Natural killer cell (primary cell): ENCODE results near the gene FXN. TPM values are rescaled to one million over a fixed set of nuclear protein-coding genes. Genes with fewer than 3 reads are reported as not detected.

ENCODE experiments used
- ATAC-seq, 3 donors: fragments of 150-1000 bp in 2 of 3; fragments of 200-7000 bp in 1 of 3; cut with Tn5 transposase; 1 replicate in 1 of 3; 2 replicates in 2 of 3; pipeline ENCODE4 v1.10.0; 2021; ENCODE audit warnings: mild to moderate bottlenecking in 2 of 3, moderate library complexity in 2 of 3
- DNase-seq, 2 donors: peaks; one replicate each; pipeline versions ENCODE4 v3.0.0 to v3.0.0-alpha.2; 2013 to 2021; ENCODE audit warnings: mixed read lengths in 1 of 2
- H3K27ac ChIP-seq: one replicate; pipeline ENCODE4 v1.5.1; 2013; ENCODE audit warnings: mild to moderate bottlenecking, low read length
- H3K27me3 ChIP-seq: one replicate; pipeline ENCODE4 v1.6.1; 2013; ENCODE audit warnings: low read length; ENCODE audit not compliant: control insufficient read depth, insufficient read depth
- H3K36me3 ChIP-seq: one replicate; pipeline ENCODE4 v1.6.1; 2013; ENCODE audit warnings: low read length; ENCODE audit not compliant: control insufficient read depth, insufficient read depth
- H3K4me1 ChIP-seq: one replicate; pipeline ENCODE4 v1.6.1; 2013; ENCODE audit warnings: low read length; ENCODE audit not compliant: control insufficient read depth, insufficient read depth
- H3K4me3 ChIP-seq: one replicate; pipeline ENCODE4 v1.5.1; 2013; ENCODE audit warnings: low read length
- H3K9me3 ChIP-seq: one replicate; pipeline ENCODE4 v1.6.1; 2013; ENCODE audit warnings: low read length; ENCODE audit not compliant: control insufficient read depth, insufficient read depth
- H3K27ac Mint-ChIP-seq, 2 donors: one replicate each; pipeline ENCODE4 v1.8.0; 2022; ENCODE audit warnings: mild to moderate bottlenecking in 2 of 2, mixed read lengths in 2 of 2, moderate library complexity in 1 of 2
- H3K27me3 Mint-ChIP-seq, 2 donors: one replicate each; pipeline ENCODE4 v1.8.0; 2022; ENCODE audit warnings: low read depth in 2 of 2, mixed read lengths in 2 of 2
- H3K36me3 Mint-ChIP-seq: one replicate; pipeline ENCODE4 v1.8.0; 2022; ENCODE audit warnings: mixed read lengths
- H3K4me1 Mint-ChIP-seq, 2 donors: one replicate each; pipeline ENCODE4 v1.8.0; 2022; ENCODE audit warnings: mixed read lengths in 2 of 2
- H3K4me3 Mint-ChIP-seq: one replicate; pipeline ENCODE4 v1.8.0; 2022; ENCODE audit warnings: mild to moderate bottlenecking, moderate library complexity, mixed read lengths
- H3K9me3 Mint-ChIP-seq, 2 donors: one replicate each; pipeline ENCODE4 v1.8.0; 2022; ENCODE audit warnings: mixed read lengths in 2 of 2
- CTCF ChIP-seq: fragments of 200-600 bp; IDR thresholded peaks from one replicate; pipeline ENCODE4 v1.8.0; 2022; ENCODE audit warnings: antibody characterized with exemption
- WGBS: methylation state at CpG from one replicate; pipeline ENCODE4 v1.1.7; 2013; ENCODE audit warnings: missing lambda C conversion rate; ENCODE audit not compliant: insufficient coverage; 5-methylcytosine and 5-hydroxymethylcytosine counted together
- intact Hi-C: fragments of 100-400 bp; cut with micrococcal nuclease; formaldehyde crosslinking; loops from one replicate; pipeline ENCODE4 v1.14.2; 2022
- total RNA-seq, 4 donors: library from RNA; stranded (reverse); fragments of 120-200 nt in 1 of 4; gene quantifications; one replicate each; pipeline versions ENCODE4 v1.2.3 to v1.2.4, GENCODE V29; 2013 to 2022

Gene FXN
- total RNA-seq, 3 donors from 2014 or later (not counting 1 experiment from before 2014, with no cell fraction given), result 11.5 to 19.4 (median 18.9) TPM

- no peaks in the 10 kb centered on the region for H3K27me3 Mint-ChIP-seq
- H3K4me3 Mint-ChIP-seq, result no peak overlapping the region
- Histone ChIP-seq H3K4me3 (no peak overlapping the region), H3K4me1 (no peaks in the 10 kb centered on the region), H3K27ac (no peak overlapping the region), H3K36me3 (no peaks in the 10 kb centered on the region), H3K27me3 (no peaks in the 10 kb centered on the region), H3K9me3 (no peaks in the 10 kb centered on the region)
- ATAC-seq (no peak), DNase-seq (no peak)
- no peak overlapping the region for H3K27ac Mint-ChIP-seq
- no peak for TF ChIP-seq CTCF
- 96% methylated on average over 3 of the region's 4 CpGs for WGBS
- intact Hi-C loops, result no loop called here
- H3K36me3 Mint-ChIP-seq, result no peaks in the 10 kb centered on the region
- no peaks in the 10 kb centered on the region for H3K4me1 Mint-ChIP-seq
- H3K9me3 Mint-ChIP-seq, result no peaks in the 10 kb centered on the region
Measured at GRCh38 chr9:69132361-69132760, 96.8 kb downstream of the FXN start.

- Histone ChIP-seq H3K4me3 (no peak overlapping the region), H3K4me1 (no peaks in the 10 kb centered on the region), H3K27me3 (no peaks in the 10 kb centered on the region), H3K9me3 (no peaks in the 10 kb centered on the region), H3K36me3 (no peaks in the 10 kb centered on the region), H3K27ac (no peak overlapping the region)
- ATAC-seq (no peak), DNase-seq (no peak)
- intact Hi-C loops, result no loop called here
- WGBS, result 80% methylated on average over 6 of the region's 6 CpGs
- Mint-ChIP-seq H3K4me1 (no peaks in the 10 kb centered on the region), H3K4me3 (no peak overlapping the region), H3K9me3 (no peaks in the 10 kb centered on the region), H3K27ac (no peak overlapping the region), H3K27me3 (no peaks in the 10 kb centered on the region), H3K36me3 (no peaks in the 10 kb centered on the region)
- no peak for TF ChIP-seq CTCF
Measured at GRCh38 chr9:69134412-69134811, 98.9 kb downstream of the FXN start.

GRCh38 chr9:69136185-69136584, 100.6 kb downstream of the FXN start:
- ATAC-seq, result no peak
- no peaks in the 10 kb centered on the region for H3K36me3 ChIP-seq
- no peak overlapping the region for H3K27ac ChIP-seq
- Mint-ChIP-seq H3K4me1 (no peaks in the 10 kb centered on the region), H3K36me3 (no peaks in the 10 kb centered on the region), H3K9me3 (no peaks in the 10 kb centered on the region), H3K27ac (no peak overlapping the region), H3K4me3 (no peak overlapping the region), H3K27me3 (no peaks in the 10 kb centered on the region)
- 86% methylated on average over 2 of the region's 2 CpGs for WGBS
- intact Hi-C loops, result no loop called here
- H3K9me3 ChIP-seq, result no peaks in the 10 kb centered on the region
- no peak for TF ChIP-seq CTCF
- H3K27me3 ChIP-seq, result no peaks in the 10 kb centered on the region
- DNase-seq, result no peak
- no peaks in the 10 kb centered on the region for H3K4me1 ChIP-seq
- H3K4me3 ChIP-seq, result no peak overlapping the region

GRCh38 chr9:69136779-69137178, 101.2 kb downstream of the FXN start:
- H3K4me3 ChIP-seq, result no peak overlapping the region
- H3K36me3 ChIP-seq, result no peaks in the 10 kb centered on the region
- no peaks in the 10 kb centered on the region for H3K27me3 Mint-ChIP-seq
- H3K4me1 ChIP-seq, result no peaks in the 10 kb centered on the region
- no peak overlapping the region for H3K27ac ChIP-seq
- no peak overlapping the region for H3K4me3 Mint-ChIP-seq
- no peaks in the 10 kb centered on the region for H3K9me3 ChIP-seq
- no peaks in the 10 kb centered on the region for H3K9me3 Mint-ChIP-seq
- intact Hi-C loops, result no loop called here
- TF ChIP-seq CTCF, result no peak
- H3K4me1 Mint-ChIP-seq, result no peaks in the 10 kb centered on the region
- no peak for DNase-seq
- H3K27me3 ChIP-seq, result no peaks in the 10 kb centered on the region
- no peaks in the 10 kb centered on the region for H3K36me3 Mint-ChIP-seq
- ATAC-seq, result no peak
- 90% methylated on average over 7 of the region's 7 CpGs for WGBS
- H3K27ac Mint-ChIP-seq, result no peak overlapping the region
